Measurements from ENCODE around the gene THSD7B.

The THSD7B gene

DNA sequence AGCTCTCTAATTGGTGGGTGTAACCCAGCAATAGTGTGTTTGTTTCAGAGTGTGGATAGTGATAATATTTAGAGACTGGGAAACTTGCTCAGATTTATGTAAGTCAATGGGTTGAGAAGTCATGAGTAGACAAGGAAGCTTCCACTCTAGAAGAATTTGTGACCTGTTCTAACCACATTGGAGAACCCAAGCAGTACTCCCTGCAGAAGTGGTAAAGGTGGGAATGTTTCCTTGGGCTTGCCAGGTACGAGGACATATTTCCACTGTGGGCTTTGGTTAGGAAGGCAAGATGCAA lies 350.4 kb downstream of the THSD7B start:
- POLR2A ChIA-PET (ENCODE audit: low non-redundant PET), result no interaction called here
- CTCF ChIA-PET, result interaction anchor here (0.5 to 0.6 kb wide), 2 partner anchors 226 to 359 kb away, joined by 3 read pairs; no protein-coding TSS in a partner anchor
- TF ChIP-seq, protein P1, sequence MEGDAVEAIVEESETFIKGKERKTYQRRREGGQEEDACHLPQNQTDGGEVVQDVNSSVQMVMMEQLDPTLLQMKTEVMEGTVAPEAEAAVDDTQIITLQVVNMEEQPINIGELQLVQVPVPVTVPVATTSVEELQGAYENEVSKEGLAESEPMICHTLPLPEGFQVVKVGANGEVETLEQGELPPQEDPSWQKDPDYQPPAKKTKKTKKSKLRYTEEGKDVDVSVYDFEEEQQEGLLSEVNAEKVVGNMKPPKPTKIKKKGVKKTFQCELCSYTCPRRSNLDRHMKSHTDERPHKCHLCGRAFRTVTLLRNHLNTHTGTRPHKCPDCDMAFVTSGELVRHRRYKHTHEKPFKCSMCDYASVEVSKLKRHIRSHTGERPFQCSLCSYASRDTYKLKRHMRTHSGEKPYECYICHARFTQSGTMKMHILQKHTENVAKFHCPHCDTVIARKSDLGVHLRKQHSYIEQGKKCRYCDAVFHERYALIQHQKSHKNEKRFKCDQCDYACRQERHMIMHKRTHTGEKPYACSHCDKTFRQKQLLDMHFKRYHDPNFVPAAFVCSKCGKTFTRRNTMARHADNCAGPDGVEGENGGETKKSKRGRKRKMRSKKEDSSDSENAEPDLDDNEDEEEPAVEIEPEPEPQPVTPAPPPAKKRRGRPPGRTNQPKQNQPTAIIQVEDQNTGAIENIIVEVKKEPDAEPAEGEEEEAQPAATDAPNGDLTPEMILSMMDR (conservative IDR thresholded peaks at IDR 0.05; ENCODE audit: low read depth), result no peak
- no peak for DNase-seq (ENCODE audit: low spot score)
- no peak overlapping the region for H3K27ac ChIP-seq

DNA sequence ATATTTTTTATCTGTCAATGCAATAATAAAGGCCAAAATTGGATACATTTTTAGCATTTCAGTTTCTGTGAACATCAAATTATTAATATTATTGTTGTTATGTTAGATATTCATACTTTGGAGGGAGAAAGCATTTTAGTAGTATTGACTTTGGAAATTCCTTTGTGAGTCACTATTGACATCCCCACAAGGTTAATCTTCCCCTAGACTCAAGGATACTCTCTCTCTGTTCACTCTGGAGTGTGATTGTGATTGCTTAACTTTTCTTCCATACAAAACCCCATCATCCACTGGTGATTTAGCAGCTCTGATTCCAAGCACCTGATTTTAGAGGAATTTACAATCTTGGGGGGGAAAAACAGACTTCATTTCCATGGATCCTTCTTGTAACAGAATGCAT lies 352.0 kb downstream of the THSD7B start:
- ChIA-PET POLR2A (ENCODE audit: low non-redundant PET) (no interaction called here), CTCF (no interaction called here)
- no peak overlapping the region for H3K27ac ChIP-seq
- TF ChIP-seq, protein P1 (conservative IDR thresholded peaks at IDR 0.05; ENCODE audit: low read depth), result no peak
- peak; percentile 22 for DNase-seq (ENCODE audit: low spot score)

DNA sequence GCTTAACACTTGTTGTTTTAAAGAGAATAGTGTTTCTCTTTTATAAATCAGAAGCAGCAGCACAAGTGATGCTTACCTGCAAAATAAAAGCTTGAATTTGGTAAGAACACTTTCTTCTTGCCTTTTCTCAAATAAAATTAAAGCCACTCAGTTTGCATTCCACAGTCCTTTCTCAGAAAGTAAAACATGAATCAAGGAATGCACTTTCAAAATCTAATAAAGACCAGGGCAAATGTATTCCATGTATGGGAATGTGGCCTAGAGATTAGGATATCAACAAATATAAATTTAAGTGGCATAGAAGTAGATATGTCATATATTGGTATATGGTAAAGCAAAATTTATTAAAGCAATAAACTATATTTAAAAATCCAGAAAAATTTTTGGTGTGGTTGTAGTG lies 352.8 kb downstream of the THSD7B start:
- TF ChIP-seq, protein P1 (conservative IDR thresholded peaks at IDR 0.05; ENCODE audit: low read depth), result no peak
- H3K27ac ChIP-seq, result no peak overlapping the region
- ChIA-PET CTCF (no interaction called here), POLR2A (ENCODE audit: low non-redundant PET) (no interaction called here)
- no peak for DNase-seq (ENCODE audit: low spot score)

DNA sequence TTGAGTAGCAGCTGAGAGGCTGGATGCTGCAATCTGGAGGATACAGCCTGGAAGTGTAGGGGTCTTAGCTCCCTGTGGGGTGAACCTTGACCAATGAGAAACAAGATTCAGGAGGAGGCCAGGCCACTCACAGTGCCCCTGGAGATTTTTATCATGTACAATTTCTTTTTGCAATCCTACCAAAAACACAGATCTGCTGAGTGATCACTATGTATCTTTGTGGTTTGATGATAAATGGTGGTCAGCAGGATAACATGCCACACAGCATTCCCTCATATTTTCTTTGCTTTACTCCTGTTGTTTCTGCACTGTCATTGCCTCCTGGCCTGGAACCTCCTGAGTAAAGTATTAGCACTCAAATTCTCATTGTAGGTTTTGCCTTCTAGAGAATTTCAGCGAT lies 357.9 kb downstream of the THSD7B start:
- ChIA-PET POLR2A (ENCODE audit: low non-redundant PET) (no interaction called here), CTCF (no interaction called here)
- no peak for DNase-seq (ENCODE audit: low spot score)
- TF ChIP-seq, protein P1 (conservative IDR thresholded peaks at IDR 0.05; ENCODE audit: low read depth), result no peak
- no peak overlapping the region for H3K27ac ChIP-seq

DNA sequence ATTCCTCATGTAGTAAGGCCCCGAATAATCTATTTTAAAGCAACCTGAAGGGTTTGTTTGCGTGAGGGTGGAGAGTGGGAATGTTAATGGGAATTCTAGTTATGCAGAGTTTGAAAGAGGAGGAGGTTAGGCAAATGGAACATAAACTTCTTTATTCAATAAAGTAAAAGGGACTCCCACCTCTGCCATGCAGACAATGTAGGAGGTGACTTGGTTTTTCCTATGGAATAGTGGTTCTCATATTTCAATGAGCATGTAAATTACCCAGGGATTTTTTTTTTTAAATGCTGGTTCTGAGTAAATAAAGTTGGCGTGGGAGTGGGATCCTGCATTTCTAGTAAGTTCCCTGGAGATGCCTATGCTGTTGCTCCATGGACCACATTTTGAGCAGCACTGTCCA lies 367.9 kb downstream of the THSD7B start:
- ChIA-PET POLR2A (ENCODE audit: low non-redundant PET) (no interaction called here), CTCF (no interaction called here)
- no peak for DNase-seq (ENCODE audit: low spot score)
- TF ChIP-seq, protein P1 (conservative IDR thresholded peaks at IDR 0.05; ENCODE audit: low read depth), result no peak
- no peak overlapping the region for H3K27ac ChIP-seq

DNA sequence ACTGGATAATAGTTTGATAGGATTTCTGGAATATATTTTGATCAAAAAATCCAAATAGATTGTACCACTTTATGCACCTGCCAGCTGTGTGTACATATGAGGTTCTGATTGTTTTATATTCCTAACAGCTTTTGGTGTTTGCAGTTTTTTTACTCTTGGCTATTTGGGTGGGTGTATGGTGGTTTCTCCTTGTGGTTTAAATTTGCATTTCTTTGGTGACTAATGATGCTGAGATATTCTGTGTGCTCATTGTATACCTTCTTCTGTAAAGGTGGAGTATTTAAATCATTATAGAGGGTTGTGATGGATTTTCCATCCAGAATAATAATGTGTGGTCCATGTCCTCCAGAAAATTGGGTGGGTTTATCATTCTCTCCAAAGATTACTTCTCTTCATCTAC lies 372.9 kb downstream of the THSD7B start:
- H3K27ac ChIP-seq, result no peak overlapping the region
- ChIA-PET CTCF (no interaction called here), POLR2A (ENCODE audit: low non-redundant PET) (no interaction called here)
- no peak for DNase-seq (ENCODE audit: low spot score)
- TF ChIP-seq, protein P1 (conservative IDR thresholded peaks at IDR 0.05; ENCODE audit: low read depth), result no peak

DNA sequence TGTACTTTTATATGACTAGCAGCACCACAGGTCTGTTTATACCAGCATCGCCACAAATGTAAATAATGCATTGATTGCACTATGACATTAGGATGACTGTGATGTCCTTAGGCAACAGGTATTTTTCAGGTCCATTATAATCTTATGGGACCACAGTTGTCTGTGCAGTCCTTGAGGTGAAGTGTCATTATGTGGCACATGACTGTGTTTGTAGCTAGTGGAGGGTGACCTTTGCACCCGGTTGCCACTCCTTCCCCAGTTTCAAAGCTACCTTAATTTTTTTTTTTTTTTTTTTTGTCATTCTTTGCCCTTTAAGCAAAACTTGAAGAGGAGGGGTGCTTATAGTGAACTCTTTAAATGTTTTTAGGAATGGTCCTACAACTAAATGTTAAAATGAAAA lies 386.4 kb downstream of the THSD7B start:
- ChIA-PET CTCF (interaction anchor here (0.7 kb wide), 1 partner anchor 15 kb away, joined by 5 read pairs; no protein-coding TSS in a partner anchor), POLR2A (ENCODE audit: low non-redundant PET) (no interaction called here)
- TF ChIP-seq, protein P1 (conservative IDR thresholded peaks at IDR 0.05; ENCODE audit: low read depth), result no peak
- DNase-seq (ENCODE audit: low spot score), result no peak
- no peak overlapping the region for H3K27ac ChIP-seq

Data from RWPE1 (cell line).